ENCODE results near the gene ZNF408.

ZNF408 gene

GRCh38 chr11:46731545-46731944, 30.7 kb downstream of the ZNF408 start:
- no peaks in the 10 kb centered on the region for H3K27me3 Mint-ChIP-seq (ENCODE audit: low read depth, poor library complexity)
- H3K27ac Mint-ChIP-seq, result no peak overlapping the region
- DNase-seq, result no peak
- H3K4me1 Mint-ChIP-seq, result no peaks in the 10 kb centered on the region
- no peak overlapping the region for H3K4me3 Mint-ChIP-seq
- no peaks in the 10 kb centered on the region for H3K9me3 Mint-ChIP-seq
- H3K36me3 Mint-ChIP-seq (ENCODE audit: low read depth), result no peaks in the 10 kb centered on the region
- no peak for TF ChIP-seq CTCF (IDR thresholded peaks at IDR 0.05)

- Mint-ChIP-seq H3K27ac (no peak overlapping the region), H3K9me3 (no peaks in the 10 kb centered on the region), H3K36me3 (ENCODE audit: low read depth) (no peaks in the 10 kb centered on the region), H3K27me3 (ENCODE audit: low read depth, poor library complexity) (no peaks in the 10 kb centered on the region), H3K4me1 (no peaks in the 10 kb centered on the region), H3K4me3 (no peak overlapping the region)
- no peak for DNase-seq
- no peak for TF ChIP-seq CTCF (IDR thresholded peaks at IDR 0.05)
Observed at GRCh38 chr11:46733234-46733633, 32.4 kb downstream of the ZNF408 start.

GRCh38 chr11:46736146-46736545, 35.3 kb downstream of the ZNF408 start:
- no peak for TF ChIP-seq CTCF (IDR thresholded peaks at IDR 0.05)
- Mint-ChIP-seq H3K36me3 (ENCODE audit: low read depth) (peaks cover 15% of the 10 kb centered on the region), H3K4me3 (no peak overlapping the region), H3K4me1 (no peaks in the 10 kb centered on the region), H3K9me3 (no peaks in the 10 kb centered on the region), H3K27me3 (ENCODE audit: low read depth, poor library complexity) (peaks cover 3% of the 10 kb centered on the region), H3K27ac (no peak overlapping the region)
- DNase-seq, result no peak

GRCh38 chr11:46736615-46737014, 35.8 kb downstream of the ZNF408 start:
- Mint-ChIP-seq H3K9me3 (no peaks in the 10 kb centered on the region), H3K4me1 (no peaks in the 10 kb centered on the region), H3K36me3 (ENCODE audit: low read depth) (peaks cover 20% of the 10 kb centered on the region), H3K27ac (no peak overlapping the region), H3K27me3 (ENCODE audit: low read depth, poor library complexity) (peaks cover 3% of the 10 kb centered on the region), H3K4me3 (no peak overlapping the region)
- no peak for DNase-seq
- no peak for TF ChIP-seq CTCF (IDR thresholded peaks at IDR 0.05)

- Mint-ChIP-seq H3K27me3 (ENCODE audit: low read depth, poor library complexity) (peaks cover 3% of the 10 kb centered on the region), H3K4me3 (no peak overlapping the region), H3K27ac (no peak overlapping the region), H3K36me3 (ENCODE audit: low read depth) (peaks cover 31% of the 10 kb centered on the region), H3K4me1 (no peaks in the 10 kb centered on the region), H3K9me3 (no peaks in the 10 kb centered on the region)
- no peak for DNase-seq
- TF ChIP-seq CTCF (IDR thresholded peaks at IDR 0.05), result no peak
Observed at GRCh38 chr11:46737699-46738098, 36.9 kb downstream of the ZNF408 start.

GRCh38 chr11:46738887-46739286, 38.1 kb downstream of the ZNF408 start:
- Mint-ChIP-seq H3K4me3 (no peak overlapping the region), H3K27ac (peak overlapping the region; percentile 52), H3K4me1 (no peaks in the 10 kb centered on the region), H3K36me3 (ENCODE audit: low read depth) (peaks cover 43% of the 10 kb centered on the region), H3K27me3 (ENCODE audit: low read depth, poor library complexity) (peaks cover 3% of the 10 kb centered on the region), H3K9me3 (no peaks in the 10 kb centered on the region)
- TF ChIP-seq CTCF (IDR thresholded peaks at IDR 0.05), result no peak
- DNase-seq, result no peak
